Stimulated activated CD8-positive, alpha-beta memory T cell treated with anti-CD3 and anti-CD28 coated beads, Interleukin-12 subunit alpha, Interleukin-12 subunit beta, amount 100 ng/mL, for 4 hours (primary cell): Measurements from ENCODE around the gene E2F8.

Experiments
- DNase-seq: peaks from one replicate; pipeline ENCODE4 v3.0.0-alpha.2; 2020; ENCODE audit warnings: low read depth

The E2F8 gene

DNA sequence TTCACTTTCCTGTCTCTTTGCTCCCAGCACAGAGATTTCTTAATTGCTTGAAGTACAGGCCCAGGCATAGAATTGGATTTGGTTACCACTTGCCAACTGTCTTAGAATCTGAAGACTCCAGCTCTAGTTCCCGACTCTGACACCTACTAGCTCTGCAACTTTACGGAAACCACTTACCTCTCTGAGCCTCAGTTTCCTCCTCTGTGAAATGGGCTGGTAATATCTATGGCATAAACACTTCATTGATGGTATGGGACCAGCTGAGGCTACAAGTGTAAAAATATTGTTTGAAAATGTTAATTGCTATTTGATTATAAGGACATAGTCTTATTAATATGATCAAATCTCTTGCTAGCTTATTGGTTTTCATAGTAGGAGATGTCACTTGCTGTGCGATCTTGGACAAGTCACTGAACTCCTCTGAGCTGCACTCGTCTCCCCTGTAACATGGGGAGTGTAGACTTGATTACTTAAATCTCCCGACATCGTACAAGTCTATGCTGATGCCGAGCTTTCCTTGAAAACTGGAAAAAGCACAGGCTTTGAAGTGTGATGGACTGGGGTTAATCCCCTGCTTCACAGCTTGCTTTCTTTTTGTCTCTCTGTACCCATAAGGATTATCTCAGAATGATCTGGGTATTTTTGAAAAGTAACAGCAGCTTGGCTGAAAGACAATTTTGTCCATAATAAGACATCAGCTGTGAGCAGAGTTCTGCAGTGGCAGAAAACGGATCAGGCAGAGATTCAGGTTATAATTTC is 11.8 kb upstream of the E2F8 start:
- no peak for DNase-seq

DNA sequence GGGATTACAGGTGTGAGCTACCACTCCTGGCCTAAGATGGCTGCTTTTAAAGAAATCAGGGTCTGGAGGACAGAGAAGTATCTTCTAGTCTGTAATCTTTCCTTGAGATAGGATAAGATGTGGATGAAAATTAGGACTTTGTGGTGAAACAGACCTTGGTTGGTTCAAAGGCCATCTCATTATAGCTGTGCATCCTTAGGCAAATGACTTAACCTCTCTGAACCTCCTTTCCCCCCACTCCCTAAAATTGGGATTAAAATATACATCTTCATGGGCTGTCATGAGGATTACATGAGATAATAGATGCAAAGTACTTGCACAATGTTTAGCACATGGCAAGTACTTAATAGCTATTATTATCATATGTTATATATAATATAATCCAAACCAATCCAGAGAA is 10.8 kb upstream of the E2F8 start:
- DNase-seq: no peak

DNA sequence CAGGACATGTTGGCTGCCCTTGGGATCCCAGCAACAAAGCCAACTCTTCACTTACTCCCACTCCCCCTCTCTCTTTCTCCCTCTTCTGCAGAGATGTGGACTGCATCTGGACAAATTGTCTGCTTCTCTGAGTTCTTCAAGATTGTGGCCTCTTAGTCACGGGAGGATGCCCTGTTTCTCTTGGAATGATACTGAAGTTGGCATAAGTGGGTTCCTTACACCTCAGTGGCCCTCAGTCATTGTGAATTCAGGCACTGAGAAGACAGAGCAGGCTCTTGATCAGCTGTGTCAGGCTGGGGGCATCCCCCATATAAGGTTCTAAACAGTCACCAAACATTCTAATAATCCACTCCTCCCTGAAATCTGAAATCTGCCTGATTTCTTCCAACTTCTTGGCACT is 6.1 kb upstream of the E2F8 start:
- no peak for DNase-seq

DNA sequence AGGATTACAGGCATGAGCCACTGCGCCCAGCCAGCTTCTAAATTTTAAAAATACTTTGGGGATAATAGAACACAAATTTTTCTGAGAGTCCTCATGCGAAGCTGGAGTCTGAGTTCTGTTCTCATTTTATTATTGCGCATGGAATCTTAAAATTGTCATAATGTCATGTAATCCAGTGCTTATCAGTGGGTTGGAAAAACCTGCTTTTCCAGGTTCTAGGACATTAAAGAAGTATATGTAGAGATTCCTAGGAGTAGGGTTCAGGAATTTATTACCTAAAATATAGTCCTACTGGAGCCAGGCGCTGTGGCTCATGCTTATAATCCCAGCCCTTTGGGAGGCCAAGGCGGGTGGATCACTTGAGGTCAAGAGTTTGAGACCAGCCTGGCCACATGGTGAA is 4.6 kb upstream of the E2F8 start:
- DNase-seq: no peak

DNA sequence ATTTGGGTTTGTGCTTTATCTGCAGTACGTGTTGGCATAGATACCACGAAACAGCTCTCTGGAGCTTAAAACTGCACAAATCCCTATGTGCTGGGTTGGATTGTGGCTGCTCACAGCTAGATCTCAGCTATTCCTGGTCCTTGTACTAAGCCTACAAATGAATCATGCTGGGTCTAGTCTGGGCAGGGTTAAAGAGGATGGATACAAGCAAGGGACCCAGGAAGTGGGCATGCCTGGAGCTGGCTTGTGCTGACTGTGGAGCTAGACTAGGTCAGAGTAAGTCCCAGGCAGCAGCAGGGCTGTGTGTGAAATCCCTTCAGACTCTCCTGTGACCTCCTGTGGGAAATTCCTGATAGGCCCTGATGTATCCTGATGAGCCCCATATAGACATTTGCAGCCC is 3.9 kb upstream of the E2F8 start:
- no peak for DNase-seq

DNA sequence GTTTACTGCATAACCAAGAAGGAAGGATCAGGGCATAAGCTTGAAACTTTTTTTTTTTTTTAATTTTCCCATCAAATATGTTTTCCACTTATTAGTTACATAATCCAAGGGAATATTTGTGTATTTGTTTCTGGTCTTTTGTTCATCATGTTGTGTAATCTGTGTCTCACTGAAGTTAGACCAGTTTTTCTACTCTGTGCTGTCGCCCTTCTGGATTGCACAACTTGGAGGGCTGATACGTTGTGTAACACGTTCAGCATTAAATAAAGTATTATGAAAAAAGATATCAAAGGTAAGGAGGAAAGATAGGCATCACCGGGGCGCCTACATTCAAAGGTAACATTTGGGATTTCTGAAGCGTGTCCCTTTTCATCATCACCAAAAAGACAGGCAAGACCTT is 3.3 kb upstream of the E2F8 start:
- DNase-seq: no peak

DNA sequence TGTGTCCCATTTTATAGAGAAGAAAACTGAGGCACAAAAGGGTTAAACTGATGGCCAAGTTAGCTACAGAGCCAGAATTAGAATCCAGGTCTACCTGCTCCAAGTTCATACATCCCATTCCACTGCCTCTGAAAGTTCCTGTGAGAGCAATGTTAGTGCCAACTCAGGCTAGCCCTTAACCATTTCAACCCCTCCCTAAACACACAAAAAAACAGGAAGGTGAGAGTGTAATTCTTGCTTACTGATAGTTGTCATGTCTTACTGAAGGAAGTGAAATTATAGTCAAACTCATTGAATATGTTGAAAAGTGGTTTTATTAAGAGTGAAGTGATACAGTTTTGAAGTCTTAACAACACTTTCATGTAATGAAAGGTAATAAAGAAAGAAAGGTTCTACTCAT is 2.9 kb upstream of the E2F8 start:
- DNase-seq: no peak

DNA sequence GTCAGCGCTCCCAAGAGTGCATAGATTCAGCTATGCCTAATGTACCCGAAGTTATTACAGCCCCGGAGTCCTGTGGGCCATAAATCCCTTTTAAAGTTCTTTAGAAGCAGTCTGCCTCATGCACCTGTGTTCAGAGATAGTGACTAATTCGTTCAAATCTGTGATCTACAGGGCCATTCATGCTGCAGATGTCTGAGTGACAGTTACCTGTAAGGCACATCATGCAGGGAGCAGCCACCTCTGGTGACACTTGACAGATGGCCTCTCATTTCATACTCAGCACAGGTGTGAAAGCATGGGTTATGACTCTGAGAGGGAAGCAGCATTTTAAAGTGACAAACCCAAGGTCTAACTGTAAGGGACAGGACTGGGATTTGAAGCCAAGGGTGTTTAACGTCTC is 2.4 kb upstream of the E2F8 start:
- no peak for DNase-seq

DNA sequence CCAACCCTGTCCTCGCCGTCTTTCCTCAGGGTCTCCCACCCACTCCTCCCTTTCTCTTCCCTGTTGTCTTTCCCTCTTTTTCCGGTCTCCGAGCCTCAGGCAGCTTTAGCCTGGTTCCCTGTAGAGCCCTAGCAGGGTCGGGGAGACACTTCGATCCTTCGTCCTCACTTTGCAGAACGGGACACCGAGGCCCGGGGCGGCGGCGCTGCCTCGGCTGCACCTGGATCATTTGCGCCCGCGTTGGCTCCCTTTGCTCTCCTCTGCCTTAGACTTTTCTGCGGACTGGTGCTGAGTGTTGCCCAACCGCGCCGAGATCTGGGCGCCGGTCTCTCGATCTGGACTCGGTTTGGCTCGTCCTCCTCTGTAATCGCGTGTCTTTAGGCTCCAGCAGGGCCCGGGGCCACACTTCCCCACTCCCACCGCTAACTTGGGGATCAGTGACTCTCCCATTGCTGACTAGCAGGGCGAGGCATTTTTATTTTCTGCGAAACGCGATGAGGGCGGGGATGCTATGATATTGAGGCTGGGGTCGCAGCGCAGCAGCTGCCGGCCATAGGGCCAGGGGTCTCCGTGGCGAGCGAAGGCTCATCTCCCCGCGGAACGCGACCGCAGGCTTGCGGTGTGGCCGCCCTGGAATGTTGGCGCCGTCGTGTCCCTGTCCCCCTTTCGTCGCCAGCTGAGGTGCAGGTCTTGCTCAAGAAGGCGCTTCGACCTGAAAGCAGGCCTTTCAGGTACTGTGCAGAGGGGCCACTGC is 1.6 kb upstream of the E2F8 start:
- DNase-seq: no peak

DNA sequence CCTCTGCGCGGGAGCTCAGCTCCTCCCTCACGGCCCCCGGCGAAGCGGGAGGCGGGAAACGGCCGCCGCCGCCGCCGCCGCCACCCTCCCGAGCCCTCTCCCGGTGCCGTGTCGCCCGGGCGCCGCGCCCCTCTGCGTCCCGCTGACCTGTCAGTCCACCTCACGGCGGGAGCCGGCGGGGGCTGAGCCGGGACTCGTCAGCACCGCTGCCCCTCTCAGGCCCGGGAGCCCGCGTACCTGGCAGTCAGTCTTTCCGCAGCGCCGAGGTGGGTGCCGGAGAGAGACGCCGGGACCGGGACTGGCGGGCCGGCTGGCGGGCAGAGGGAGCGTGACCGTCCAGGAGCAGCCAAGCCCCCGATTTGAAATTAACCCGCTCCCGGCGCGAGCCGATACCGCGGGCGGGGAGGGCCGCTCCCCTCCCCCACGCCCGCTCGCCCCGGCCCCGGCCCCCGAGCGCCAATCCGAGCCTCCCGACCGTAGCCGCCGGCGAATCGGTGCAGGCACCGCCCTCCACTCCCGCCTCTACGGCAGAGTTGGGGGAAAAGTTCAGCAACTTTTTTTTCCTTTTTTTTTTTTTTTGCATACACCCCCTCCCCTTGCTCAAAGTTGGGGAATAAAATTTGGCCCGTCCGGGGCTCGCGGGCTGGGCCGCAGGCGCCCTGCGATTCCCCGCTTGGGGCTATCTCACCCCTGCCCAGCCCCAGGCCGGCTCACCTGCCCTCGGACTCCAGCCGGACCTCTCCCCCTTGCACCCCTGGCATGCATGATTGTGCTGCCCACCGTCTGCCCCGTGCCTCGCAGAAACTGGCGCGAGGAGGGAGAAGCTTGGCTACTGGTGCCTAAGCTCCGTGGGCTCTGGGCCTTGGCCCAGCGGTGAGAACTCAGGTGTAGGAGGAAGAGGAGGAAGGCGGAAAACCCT is 774 bp upstream of the E2F8 start:
- DNase-seq: no peak

DNA sequence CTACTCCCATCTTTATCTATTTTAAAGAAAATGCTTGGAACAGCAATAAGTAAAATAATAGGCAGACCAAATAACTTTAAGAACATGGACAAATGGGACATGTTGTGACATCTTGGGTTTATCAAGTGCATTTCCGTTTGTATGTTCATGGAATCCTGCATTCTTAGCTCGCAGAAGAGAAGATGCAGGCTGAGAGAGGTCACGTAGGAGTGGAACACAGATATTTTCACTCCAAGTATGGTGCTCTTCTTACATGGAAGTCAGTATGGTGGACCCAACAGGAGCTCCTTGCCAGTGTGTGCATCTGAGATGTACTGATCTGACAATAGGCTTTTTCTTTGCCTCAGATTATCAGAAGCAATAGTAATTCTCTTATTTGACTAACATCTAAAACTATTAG is 1.7 kb downstream of the E2F8 start:
- DNase-seq: no peak

DNA sequence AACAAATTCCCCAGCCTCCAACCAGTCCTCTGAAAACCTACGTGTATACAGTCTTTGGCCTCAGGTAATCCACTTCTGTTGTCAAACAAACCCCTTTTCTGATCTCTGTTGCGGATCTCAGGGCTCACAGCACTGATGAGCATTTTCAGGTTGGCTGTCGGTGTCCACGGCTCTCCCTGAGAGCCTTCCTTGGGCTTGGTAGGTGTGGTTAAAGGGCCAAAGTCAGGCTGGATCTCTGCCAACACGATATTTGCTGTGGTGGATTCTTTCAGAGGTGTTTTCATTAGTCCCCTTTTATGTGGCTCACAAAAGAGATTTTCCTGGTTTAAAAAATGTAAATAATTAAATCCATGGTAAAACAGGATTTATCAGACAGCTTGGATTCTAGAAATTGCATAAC is 2.9 kb downstream of the E2F8 start:
- DNase-seq: no peak

DNA sequence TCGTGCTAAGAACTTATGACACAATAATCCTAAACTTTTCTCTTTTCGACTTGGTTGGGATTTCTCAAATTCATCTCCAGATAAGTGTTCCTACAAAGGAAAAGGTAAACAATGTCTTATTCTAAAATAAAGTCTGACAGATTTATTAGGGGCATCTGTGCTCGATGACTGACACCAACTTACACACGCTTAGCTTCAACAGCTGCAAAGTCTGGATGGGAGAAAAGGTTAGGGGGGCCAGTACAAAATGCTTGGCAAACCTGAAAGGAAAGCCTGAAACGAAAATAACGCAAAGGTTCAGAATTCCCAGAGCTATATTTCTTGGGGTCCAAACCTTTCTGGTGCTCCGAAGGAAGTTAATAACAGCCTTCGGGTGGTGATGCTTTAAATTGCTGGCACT is 3.4 kb downstream of the E2F8 start:
- no peak for DNase-seq

DNA sequence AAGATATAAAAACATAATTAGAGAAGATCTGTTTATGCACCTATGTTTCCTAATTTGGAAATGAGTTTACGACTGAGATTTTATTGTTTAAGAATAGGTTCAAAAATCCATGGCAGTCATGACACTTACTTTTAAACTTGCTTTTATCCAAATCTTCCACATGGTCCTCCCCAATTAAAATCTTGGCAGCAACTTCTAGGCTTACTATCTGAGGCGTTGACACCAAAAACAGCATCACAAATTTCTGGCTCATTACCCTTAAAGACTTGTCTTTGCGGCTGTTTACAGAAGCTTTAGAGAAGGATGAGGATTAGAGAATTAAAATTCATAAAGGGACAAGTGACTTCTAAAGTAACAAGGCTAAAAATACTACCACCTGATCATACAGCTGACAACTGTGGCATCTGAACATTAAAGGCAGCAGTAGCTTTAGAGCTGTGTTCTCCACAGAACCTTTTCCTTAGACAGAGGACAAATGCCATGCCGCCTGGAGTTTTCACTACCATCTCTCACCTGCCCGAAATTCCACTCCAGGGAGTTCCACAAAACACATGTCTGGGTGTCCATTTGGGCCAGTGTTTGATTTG is 6.4 kb downstream of the E2F8 start:
- no peak for DNase-seq

DNA sequence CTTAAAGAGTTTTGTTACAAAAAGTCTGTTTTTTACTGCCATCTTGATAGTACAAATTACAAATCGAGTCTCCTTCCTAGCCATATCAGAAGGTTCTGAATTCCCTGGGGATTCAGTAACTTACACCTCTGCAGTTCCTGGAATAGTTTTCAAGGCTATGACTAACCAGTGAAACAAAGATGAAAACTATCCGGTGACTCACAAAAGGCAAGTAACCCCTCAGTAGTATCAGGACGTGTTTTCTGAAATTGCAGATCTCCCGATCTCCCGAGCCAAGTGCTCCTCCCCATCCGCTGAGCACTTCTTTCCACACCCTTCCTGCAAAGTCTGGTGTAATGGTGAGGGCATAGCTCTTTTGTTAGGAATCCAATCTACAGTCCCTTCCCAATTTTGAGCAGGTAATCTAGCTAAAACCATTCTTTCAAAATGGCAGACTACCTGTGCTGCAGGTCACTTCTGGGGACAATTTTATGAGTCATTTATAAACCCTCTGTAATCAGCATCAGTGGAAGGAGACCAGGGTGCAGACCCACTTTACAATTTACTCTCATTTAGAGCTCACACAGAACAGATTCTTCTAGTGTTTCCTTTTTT is 7.7 kb downstream of the E2F8 start:
- DNase-seq: no peak

DNA sequence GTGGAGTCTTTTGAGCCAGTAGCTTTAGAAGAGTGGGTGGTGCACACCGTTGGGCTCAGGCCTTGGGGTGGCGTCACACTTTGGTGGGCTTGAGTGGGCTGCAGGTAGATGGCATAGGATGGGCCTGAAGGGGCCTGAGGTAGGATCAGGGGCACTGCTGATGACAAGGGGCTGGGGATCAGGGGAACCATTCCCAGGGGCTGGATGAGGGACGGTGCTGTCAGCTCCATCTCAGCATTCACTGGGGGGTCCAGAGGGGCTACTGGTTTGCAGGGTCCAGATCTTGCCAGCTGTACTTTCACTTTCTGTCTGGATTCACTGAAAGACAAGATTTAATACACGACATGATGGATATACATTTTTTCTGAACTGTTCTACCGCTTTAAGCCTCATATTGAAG is 11.1 kb downstream of the E2F8 start:
- no peak for DNase-seq

DNA sequence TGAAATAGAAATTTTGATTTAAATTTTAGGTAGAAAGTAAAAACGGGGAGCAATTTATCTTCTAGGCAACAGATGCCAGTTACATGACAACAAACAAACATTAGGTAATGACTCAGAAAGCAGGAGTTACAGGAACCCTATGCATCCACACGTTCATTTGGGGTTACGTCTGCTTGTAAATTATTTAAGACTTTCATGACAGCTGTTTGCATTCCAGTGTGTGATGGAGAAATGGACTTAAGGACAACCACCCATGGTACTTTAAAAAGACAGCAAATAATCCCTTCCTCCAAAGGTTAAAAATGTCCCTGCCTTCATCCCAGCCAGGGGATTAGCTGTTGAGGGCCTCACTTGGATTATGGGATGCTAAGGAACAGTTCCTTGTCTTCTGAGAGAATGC is 11.8 kb downstream of the E2F8 start:
- DNase-seq: no peak

DNA sequence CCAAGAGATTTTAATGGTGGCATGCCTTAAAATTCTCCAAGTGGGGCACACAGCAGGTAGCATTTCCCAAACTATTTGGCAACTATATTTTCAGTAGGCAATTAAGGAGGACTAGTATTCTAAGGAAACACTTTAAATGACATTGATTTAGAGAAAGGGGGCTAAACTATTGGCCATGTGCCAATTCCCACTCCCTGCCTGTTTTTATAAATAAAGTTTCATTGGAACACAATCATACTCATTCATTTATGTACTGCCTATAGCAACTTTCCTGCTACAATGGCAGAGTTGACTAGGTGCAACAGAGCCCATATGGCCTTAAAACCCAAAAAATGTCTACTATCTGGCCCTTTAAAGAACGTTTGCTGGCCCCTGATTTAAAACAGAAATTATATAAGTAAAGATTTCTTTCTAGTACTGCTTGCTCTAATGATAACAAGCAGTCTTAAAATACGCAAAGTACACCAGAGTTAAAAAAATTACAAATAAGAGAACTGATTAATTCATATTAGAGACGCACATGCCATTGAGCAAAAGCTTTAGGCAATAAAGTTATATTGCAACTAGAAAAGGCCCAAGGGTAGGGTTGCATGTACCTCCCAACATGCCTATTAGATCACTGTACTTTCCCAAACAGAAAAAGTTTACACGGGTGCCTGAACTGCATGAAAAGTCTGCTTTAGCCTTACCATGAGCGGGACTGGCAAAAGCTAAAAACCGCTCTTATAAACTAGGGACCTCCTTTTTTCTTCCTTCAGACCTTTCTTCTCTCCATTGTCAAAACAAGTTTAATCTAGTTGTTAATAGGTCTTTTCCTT is 14.2 kb downstream of the E2F8 start:
- DNase-seq: no peak

DNA sequence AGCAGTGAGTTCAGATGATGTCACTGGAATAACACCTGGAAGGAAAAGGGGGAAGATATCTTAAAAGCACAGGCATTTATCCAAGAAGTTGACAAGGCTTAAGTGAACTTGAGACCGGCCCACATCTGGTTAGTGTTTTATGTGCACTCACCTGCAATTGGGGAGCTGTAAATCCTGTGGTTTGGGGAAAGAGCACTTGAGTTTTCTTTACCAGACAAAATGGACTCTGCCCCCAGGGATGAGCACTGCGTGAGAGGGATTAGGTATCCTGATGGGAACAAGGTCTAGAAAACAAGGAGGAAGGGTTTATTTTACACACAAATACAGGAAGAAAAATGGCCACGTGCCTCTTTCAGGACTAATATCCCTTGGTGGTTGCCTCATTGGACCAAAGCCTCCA is 15.2 kb downstream of the E2F8 start:
- no peak for DNase-seq

DNA sequence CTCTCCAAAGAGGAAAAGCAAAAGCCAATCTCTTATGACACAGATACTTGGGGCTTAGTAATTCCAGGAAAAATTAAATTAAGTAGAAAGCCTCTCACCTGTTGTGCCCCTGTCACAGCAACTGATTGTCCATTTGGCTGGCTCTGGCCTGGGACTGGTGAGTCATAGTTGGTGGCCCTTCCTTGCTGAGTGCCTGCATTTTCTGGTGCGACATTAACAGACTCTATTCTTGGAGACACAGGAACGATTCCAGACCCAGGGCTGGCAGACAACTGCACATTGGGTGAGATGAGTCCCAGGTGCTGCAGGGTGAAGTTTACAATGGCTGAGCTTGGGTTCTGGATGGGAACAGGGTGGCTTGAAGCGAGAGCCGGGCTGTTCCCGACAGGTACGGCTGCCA is 15.6 kb downstream of the E2F8 start:
- DNase-seq: no peak
